ENCODE results near the gene COL4A2. TPM values are rescaled to one million over a fixed set of nuclear protein-coding genes. Genes with fewer than 3 reads are reported as not detected.
"Not testable (repeated sequence)": the region's sequence is repeated elsewhere in the genome, so short reads cannot be mapped to it uniquely, and the experiment has no call there.

Gene COL4A2
- total RNA-seq, 1 donor from 2014 or later: 273 TPM

GRCh38 chr13:110495881-110496280 lies 188.8 kb downstream of the COL4A2 start:
- intact Hi-C loops (cut with DNase I): no loop called here
- DNase-seq (no peak), ATAC-seq (no peak)
- no peaks in the 10 kb centered on the region for H3K4me1 ChIP-seq
- H3K9me3 ChIP-seq: no peaks in the 10 kb centered on the region
- no peak overlapping the region for H3K27ac ChIP-seq
- H3K27me3 ChIP-seq: no peaks in the 10 kb centered on the region
- no peak for TF ChIP-seq CTCF (IDR thresholded peaks at IDR 0.05)
- peaks cover 36% of the 10 kb centered on the region for H3K36me3 ChIP-seq
- no peak overlapping the region for H3K4me3 ChIP-seq

GRCh38 chr13:110496281-110496680 lies 189.2 kb downstream of the COL4A2 start:
- DNase-seq (no peak), ATAC-seq (no peak)
- TF ChIP-seq CTCF (IDR thresholded peaks at IDR 0.05): no peak
- no peaks in the 10 kb centered on the region for H3K27me3 ChIP-seq
- H3K4me3 ChIP-seq: no peak overlapping the region
- peaks cover 33% of the 10 kb centered on the region for H3K36me3 ChIP-seq
- no peak overlapping the region for H3K27ac ChIP-seq
- H3K9me3 ChIP-seq: no peaks in the 10 kb centered on the region
- no peaks in the 10 kb centered on the region for H3K4me1 ChIP-seq
- intact Hi-C loops (cut with DNase I): no loop called here

- no peak for DNase-seq
- Histone ChIP-seq H3K9me3 (no peaks in the 10 kb centered on the region), H3K4me1 (no peaks in the 10 kb centered on the region), H3K4me3 (no peak overlapping the region), H3K27me3 (no peaks in the 10 kb centered on the region), H3K36me3 (peaks cover 33% of the 10 kb centered on the region), H3K27ac (no peak overlapping the region)
- no peak for ATAC-seq
- intact Hi-C loops (cut with DNase I): no loop called here
- no peak for TF ChIP-seq CTCF (IDR thresholded peaks at IDR 0.05)
These were observed 189.9 kb downstream of the COL4A2 start for GRCh38 chr13:110497003-110497402.

GRCh38 chr13:110497896-110498295 lies 190.8 kb downstream of the COL4A2 start:
- peaks cover 36% of the 10 kb centered on the region for H3K36me3 ChIP-seq

GRCh38 chr13:110498327-110498726 lies 191.2 kb downstream of the COL4A2 start:
- intact Hi-C loops (cut with DNase I): no loop called here
- TF ChIP-seq CTCF (IDR thresholded peaks at IDR 0.05): no peak

More at GRCh38 chr13:110497896-110498295, 190.8 kb downstream of the COL4A2 start:
- intact Hi-C loops (cut with DNase I); H3K27me3 ChIP-seq; ATAC-seq; H3K9me3 ChIP-seq; H3K4me3 ChIP-seq; H3K27ac ChIP-seq; H3K4me1 ChIP-seq; DNase-seq: not testable (repeated sequence)

GRCh38 chr13:110498765-110499164 lies 191.7 kb downstream of the COL4A2 start:
- no peak for TF ChIP-seq CTCF (IDR thresholded peaks at IDR 0.05)
- intact Hi-C loops (cut with DNase I): no loop called here

More at GRCh38 chr13:110498327-110498726, 191.2 kb downstream of the COL4A2 start:
- Histone ChIP-seq H3K36me3 (peaks cover 40% of the 10 kb centered on the region), H3K4me3 (no peak overlapping the region), H3K9me3 (no peaks in the 10 kb centered on the region), H3K4me1 (no peaks in the 10 kb centered on the region), H3K27me3 (no peaks in the 10 kb centered on the region), H3K27ac (no peak overlapping the region)
- ATAC-seq (no peak), DNase-seq (no peak)

More at GRCh38 chr13:110498765-110499164, 191.7 kb downstream of the COL4A2 start:
- Histone ChIP-seq H3K27me3 (no peaks in the 10 kb centered on the region), H3K27ac (no peak overlapping the region), H3K4me1 (no peaks in the 10 kb centered on the region), H3K36me3 (peaks cover 45% of the 10 kb centered on the region), H3K4me3 (no peak overlapping the region), H3K9me3 (no peaks in the 10 kb centered on the region)
- DNase-seq: no peak
- peak; percentile 10 for ATAC-seq
